ENCODE measurements around the gene RSPH10B.
"Not testable (repeated sequence)": the region's sequence is repeated elsewhere in the genome, so short reads cannot be mapped to it uniquely, and the experiment has no call there.

- not testable (repeated sequence) for TF ChIP-seq CTCF (IDR thresholded peaks at IDR 0.05; ENCODE audit: poor library complexity, severe bottlenecking); TAF1 (IDR thresholded peaks at IDR 0.05; ENCODE audit: low read depth); POLR2AphosphoS5 (IDR thresholded peaks at IDR 0.05); REST (IDR thresholded peaks at IDR 0.05; ENCODE audit: borderline replicate concordance)
Measured at GRCh38 chr7:5931250-5931649, 39.2 kb downstream of the RSPH10B start.
